Upper lobe of left lung (tissue), 6 donors: ENCODE measurements around the gene MLXIPL. TPM values are rescaled to one million over a fixed set of nuclear protein-coding genes. Genes with fewer than 3 reads are reported as not detected.

Source experiments
- ATAC-seq, 2 donors: fragments of 200-7000 bp; cut with Tn5 transposase; one replicate each; pipeline ENCODE4 v1.9.1; 2022; ENCODE audit warnings: mild to moderate bottlenecking in 2 of 2, moderate library complexity in 2 of 2; ENCODE audit not compliant: low FRiP score in 2 of 2
- DNase-seq, 2 donors: peaks; one replicate each; pipeline ENCODE4 v3.0.0-alpha.2; 2019 to 2020
- H3K27ac ChIP-seq, 4 donors: fragments of 200-600 bp; sonication (generic); one replicate each; pipeline ENCODE4 v1.5.1; 2016 to 2019
- H3K27me3 ChIP-seq, 4 donors: fragments of 200-600 bp; sonication (generic); one replicate each; pipeline ENCODE4 v1.5.1; 2017 to 2019
- H3K36me3 ChIP-seq, 4 donors: fragments of 200-600 bp; sonication (generic); one replicate each; pipeline ENCODE4 v1.5.1; 2016 to 2019
- H3K4me1 ChIP-seq, 4 donors: fragments of 200-600 bp; sonication (generic); one replicate each; pipeline ENCODE4 v1.5.1; 2018 to 2019
- H3K4me3 ChIP-seq, 4 donors: fragments of 200-600 bp; sonication (generic); one replicate each; pipeline ENCODE4 v1.5.1; 2017 to 2019; ENCODE audit warnings: mild to moderate bottlenecking in 2 of 4, moderate library complexity in 1 of 4
- H3K9me3 ChIP-seq, 4 donors: fragments of 200-600 bp; sonication (generic); one replicate each; pipeline ENCODE4 v1.5.1; 2018 to 2019
- EP300 ChIP-seq, 4 donors: sonication (generic); formaldehyde crosslinking; IDR thresholded peaks; one replicate each; pipeline ENCODE4 v1.5.1; 2017; ENCODE audit warnings: antibody characterized with exemption in 4 of 4, control low read depth in 2 of 4
- POLR2A ChIP-seq, 4 donors: fragments of 450-650 bp; IDR thresholded peaks; one replicate each; pipeline ENCODE4 v1.5.1; 2016 to 2017; ENCODE audit warnings: antibody characterized with exemption in 4 of 4, mild to moderate bottlenecking in 2 of 4
- POLR2AphosphoS5 ChIP-seq, 2 donors: sonication (generic); formaldehyde crosslinking; IDR thresholded peaks; one replicate each; pipeline ENCODE4 v1.5.1; 2017; ENCODE audit warnings: antibody characterized with exemption in 2 of 2
- WGBS, 2 donors: methylation state at CpG; one replicate each; pipeline ENCODE4 v1.1.5; 2017 to 2018; 5-methylcytosine and 5-hydroxymethylcytosine counted together
- total RNA-seq, 6 donors: library from RNA; depleted of rRNA in 4 of 6; stranded (reverse); fragments of >200 nt in 4 of 6; gene quantifications; one replicate each; pipeline versions ENCODE4 v1.1.0 to v1.2.1, GENCODE V29; 2016 to 2021
- TF ChIP-seq, protein P1 (sequence below), 6 experiments: fragments of 450-650 bp in 4 of 6; fragments of 200-600 bp in 2 of 6; sonication (generic) in 2 of 6; IDR thresholded peaks; one replicate each; pipeline ENCODE4 v1.5.1; 2016 to 2019; ENCODE audit warnings: antibody characterized with exemption in 6 of 6
- donor health status: DM: no; HTN: no; CAD: no; lungs with moderate emphysema.
- donor health status: DM: no; HTN: yes; CAD: no; lungs with severe emphysema.

MLXIPL gene
- total RNA-seq, 6 donors from 2014 or later, result 8.1 to 39.8 (median 14.4) TPM

DNA sequence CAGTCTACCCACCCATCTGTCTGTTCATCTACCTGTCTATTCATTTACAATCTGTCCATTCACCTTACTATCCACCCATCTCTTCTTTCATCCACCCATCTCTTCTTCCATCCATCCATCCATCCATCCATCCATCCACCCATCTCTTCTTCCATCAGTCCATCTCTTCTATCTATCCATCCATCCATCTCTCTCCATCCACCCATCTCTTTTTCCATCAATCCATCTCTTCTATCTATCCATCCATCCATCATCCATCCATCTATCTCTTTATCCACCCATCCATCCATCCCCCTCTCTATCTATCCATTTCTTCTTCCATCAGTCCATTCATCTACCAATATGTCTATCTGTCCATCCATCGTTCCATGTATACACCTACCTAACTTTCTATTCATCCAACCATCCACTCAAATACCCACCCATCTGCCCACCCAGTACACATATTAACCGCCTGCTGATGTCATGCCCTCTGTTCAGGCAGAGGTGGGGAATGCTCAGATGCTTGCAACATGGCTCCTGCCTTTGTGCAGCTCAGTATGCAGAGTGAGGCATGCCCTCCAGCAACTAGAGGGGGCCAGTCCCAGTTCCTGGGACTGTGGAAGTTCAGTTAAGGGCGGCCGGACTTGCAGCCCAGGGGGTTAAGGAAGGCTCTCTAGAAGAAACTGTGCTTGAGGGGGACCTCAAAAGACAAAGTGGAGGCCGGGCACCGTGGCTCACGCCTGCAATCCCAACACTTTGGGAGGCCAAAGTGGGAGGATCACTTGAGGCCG, 11.3 kb upstream of the MLXIPL start:
- no peak for TF ChIP-seq POLR2AphosphoS5 (IDR thresholded peaks at IDR 0.05)
- TF ChIP-seq EP300 (IDR thresholded peaks at IDR 0.05), result no peak
- TF ChIP-seq, protein P1, sequence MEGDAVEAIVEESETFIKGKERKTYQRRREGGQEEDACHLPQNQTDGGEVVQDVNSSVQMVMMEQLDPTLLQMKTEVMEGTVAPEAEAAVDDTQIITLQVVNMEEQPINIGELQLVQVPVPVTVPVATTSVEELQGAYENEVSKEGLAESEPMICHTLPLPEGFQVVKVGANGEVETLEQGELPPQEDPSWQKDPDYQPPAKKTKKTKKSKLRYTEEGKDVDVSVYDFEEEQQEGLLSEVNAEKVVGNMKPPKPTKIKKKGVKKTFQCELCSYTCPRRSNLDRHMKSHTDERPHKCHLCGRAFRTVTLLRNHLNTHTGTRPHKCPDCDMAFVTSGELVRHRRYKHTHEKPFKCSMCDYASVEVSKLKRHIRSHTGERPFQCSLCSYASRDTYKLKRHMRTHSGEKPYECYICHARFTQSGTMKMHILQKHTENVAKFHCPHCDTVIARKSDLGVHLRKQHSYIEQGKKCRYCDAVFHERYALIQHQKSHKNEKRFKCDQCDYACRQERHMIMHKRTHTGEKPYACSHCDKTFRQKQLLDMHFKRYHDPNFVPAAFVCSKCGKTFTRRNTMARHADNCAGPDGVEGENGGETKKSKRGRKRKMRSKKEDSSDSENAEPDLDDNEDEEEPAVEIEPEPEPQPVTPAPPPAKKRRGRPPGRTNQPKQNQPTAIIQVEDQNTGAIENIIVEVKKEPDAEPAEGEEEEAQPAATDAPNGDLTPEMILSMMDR (IDR thresholded peaks at IDR 0.05), result no peak
- TF ChIP-seq POLR2A (IDR thresholded peaks at IDR 0.05), result no peak
- Histone ChIP-seq H3K4me3 (no peak overlapping the region), H3K27me3 (no peaks in the 10 kb centered on the region), H3K4me1 (no peaks in the 10 kb centered on the region), H3K9me3 (no peaks in the 10 kb centered on the region), H3K27ac (no peak overlapping the region), H3K36me3 (no peaks in the 10 kb centered on the region)
- ATAC-seq, result no peak
- no peak for DNase-seq
- WGBS, 2 donors, result 94 to 95% methylated on average over 8 of the region's 8 CpGs

DNA sequence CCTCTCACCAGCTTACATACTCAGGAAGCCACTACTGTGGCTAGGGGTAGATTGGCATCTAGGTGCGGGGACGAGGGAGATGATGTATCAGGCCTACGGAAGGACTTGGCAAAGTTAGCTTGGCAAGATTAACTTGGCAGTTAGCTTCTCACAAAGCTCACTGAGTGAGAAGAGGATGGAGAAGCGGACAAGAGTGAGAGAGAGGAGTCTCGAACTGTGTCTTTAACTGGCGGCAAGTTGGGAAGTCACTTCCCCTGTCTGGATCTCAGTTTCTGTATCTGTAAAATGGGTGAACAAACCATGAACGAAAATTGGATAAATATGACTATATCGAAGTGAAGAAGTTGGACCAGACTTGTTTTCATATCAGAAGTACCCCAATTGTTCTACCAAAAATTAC, 9.5 kb upstream of the MLXIPL start:
- ATAC-seq, result no peak
- H3K9me3 ChIP-seq, result no peaks in the 10 kb centered on the region
- H3K36me3 ChIP-seq, result no peaks in the 10 kb centered on the region
- no peak for TF ChIP-seq POLR2AphosphoS5 (IDR thresholded peaks at IDR 0.05)
- no peak for TF ChIP-seq POLR2A (IDR thresholded peaks at IDR 0.05)
- TF ChIP-seq, protein P1 (IDR thresholded peaks at IDR 0.05), result no peak
- no peak for TF ChIP-seq EP300 (IDR thresholded peaks at IDR 0.05)
- H3K4me1 ChIP-seq, result no peaks in the 10 kb centered on the region
- DNase-seq, result no peak
- 78 to 83% methylated on average over 8 of the region's 8 CpGs for WGBS, 2 donors
- H3K27me3 ChIP-seq, result no peaks in the 10 kb centered on the region
- H3K4me3 ChIP-seq, result no peak overlapping the region
- no peak overlapping the region for H3K27ac ChIP-seq

DNA sequence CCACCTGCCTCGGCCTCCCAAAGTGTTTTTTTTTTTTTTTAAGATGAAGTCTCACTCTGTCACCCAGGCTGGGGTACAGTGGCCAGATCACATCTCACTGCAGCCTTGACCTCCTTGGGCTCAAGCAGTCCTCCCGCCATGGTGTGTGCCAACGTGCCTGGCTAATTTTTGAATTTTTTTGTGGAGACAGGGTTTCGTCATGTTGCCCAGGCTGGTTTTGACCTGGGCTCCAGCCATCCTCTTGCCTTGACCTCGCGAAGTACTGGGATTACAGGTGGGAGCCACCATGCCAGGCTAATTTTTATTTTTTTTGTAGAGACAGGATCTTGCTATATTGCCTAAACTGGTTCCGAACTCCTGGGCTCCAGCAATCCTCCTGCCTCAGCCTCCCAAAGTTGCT, 9.0 kb upstream of the MLXIPL start:
- ATAC-seq (no peak), DNase-seq (no peak)
- 87 to 96% methylated on average over 7 of the region's 7 CpGs for WGBS, 2 donors
- no peak for TF ChIP-seq POLR2A (IDR thresholded peaks at IDR 0.05)
- TF ChIP-seq POLR2AphosphoS5 (IDR thresholded peaks at IDR 0.05), result no peak
- no peak for TF ChIP-seq EP300 (IDR thresholded peaks at IDR 0.05)
- TF ChIP-seq, protein P1 (IDR thresholded peaks at IDR 0.05), result no peak
- H3K36me3 ChIP-seq, result no peaks in the 10 kb centered on the region
- no peak overlapping the region for H3K27ac ChIP-seq
- H3K4me1 ChIP-seq, result no peaks in the 10 kb centered on the region
- no peaks in the 10 kb centered on the region for H3K27me3 ChIP-seq
- H3K9me3 ChIP-seq, result no peaks in the 10 kb centered on the region
- H3K4me3 ChIP-seq, result no peak overlapping the region

DNA sequence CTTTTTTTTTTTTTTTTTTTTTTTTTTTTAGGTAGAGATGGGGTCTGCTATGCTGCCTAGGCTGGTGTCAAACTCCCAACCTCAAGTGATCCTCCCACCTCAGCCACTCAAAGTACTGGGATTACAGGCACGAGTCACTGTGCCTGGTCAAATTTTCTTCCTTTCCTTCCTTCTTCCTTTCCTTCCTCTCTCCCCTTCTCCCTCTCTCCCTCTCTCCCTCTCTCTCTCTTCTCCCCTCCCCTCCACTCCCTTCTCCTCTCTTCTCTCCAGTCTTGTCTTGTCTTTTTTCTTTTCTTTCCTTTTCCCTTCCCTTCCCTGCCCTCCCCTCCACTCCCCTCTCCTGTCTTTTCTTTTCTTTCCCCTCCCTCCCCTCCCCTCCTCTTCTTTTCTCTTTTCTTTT, 7.2 kb upstream of the MLXIPL start:
- H3K9me3 ChIP-seq, result no peaks in the 10 kb centered on the region
- ATAC-seq (no peak), DNase-seq (no peak)
- H3K27ac ChIP-seq, result no peak overlapping the region
- no peaks in the 10 kb centered on the region for H3K27me3 ChIP-seq
- no peaks in the 10 kb centered on the region for H3K36me3 ChIP-seq
- 13 to 18% methylated on average over 1 of the region's 1 CpG for WGBS, 2 donors
- no peak overlapping the region for H3K4me3 ChIP-seq
- no peaks in the 10 kb centered on the region for H3K4me1 ChIP-seq
- TF ChIP-seq, protein P1 (IDR thresholded peaks at IDR 0.05), result no peak
- TF ChIP-seq POLR2AphosphoS5 (IDR thresholded peaks at IDR 0.05), result no peak
- TF ChIP-seq POLR2A (IDR thresholded peaks at IDR 0.05), result no peak
- no peak for TF ChIP-seq EP300 (IDR thresholded peaks at IDR 0.05)

DNA sequence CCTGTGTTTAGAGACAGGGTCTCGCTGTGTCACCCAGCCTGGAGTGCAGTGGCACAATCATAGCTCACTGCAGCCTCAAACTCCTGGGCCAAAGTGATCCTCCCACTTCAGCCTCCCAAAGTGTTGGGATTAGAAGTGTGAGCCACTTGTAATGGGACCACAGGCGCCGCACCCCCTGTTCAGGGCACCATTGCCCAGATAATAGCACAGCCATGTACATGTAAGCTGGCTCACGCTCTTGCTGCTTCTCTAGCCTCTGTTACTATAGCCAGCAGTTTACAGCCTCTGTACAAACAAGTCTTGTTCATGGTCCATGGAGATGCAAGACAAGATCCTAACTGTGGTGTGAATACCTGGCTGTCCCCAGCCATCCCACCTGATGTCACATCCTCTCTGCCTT, 4.2 kb upstream of the MLXIPL start:
- TF ChIP-seq, protein P1 (IDR thresholded peaks at IDR 0.05), result no peak
- no peak for TF ChIP-seq EP300 (IDR thresholded peaks at IDR 0.05)
- no peak for TF ChIP-seq POLR2AphosphoS5 (IDR thresholded peaks at IDR 0.05)
- TF ChIP-seq POLR2A (IDR thresholded peaks at IDR 0.05), result no peak
- no peaks in the 10 kb centered on the region for H3K9me3 ChIP-seq
- 70 to 85% methylated on average over 2 to 4 of the region's 4 CpGs for WGBS, 2 donors
- ATAC-seq (no peak), DNase-seq (no peak)
- H3K27me3 ChIP-seq, result peaks cover 0 to 18% (median 9%) of the 10 kb centered on the region in 4 donors
- no peaks in the 10 kb centered on the region for H3K36me3 ChIP-seq
- peaks cover 8 to 12% (median 11%) of the 10 kb centered on the region in 4 donors for H3K4me1 ChIP-seq
- H3K27ac ChIP-seq, result no peak overlapping the region
- H3K4me3 ChIP-seq, result no peak overlapping the region
